SK-N-SH (cell line): ENCODE measurements around the gene KRT2. TPM values are rescaled to one million over a fixed set of nuclear protein-coding genes. Genes with fewer than 3 reads are reported as not detected.

Source experiments
- CTCF ChIA-PET: fragments of 300-600, 350-600 bp; formaldehyde crosslinking; extraction: SDS; loops from one replicate; lab custom pipeline; 2021; lab: Yijun Ruan, JAX
- POLR2A ChIA-PET: fragments of 350-600 bp; sonication (Branson Sonifier 250); formaldehyde crosslinking; extraction: SDS; loops from one replicate; lab custom pipeline; 2020; ENCODE audit warnings: antibody characterized with exemption, inconsistent platforms; lab: Yijun Ruan, JAX
- DNase-seq: peaks from one replicate; pipeline ENCODE4 v3.0.0; 2012
- H2AFZ ChIP-seq: fragments of 200-600 bp; sonication (generic); 2 replicates; pipeline ENCODE4 v1.8.1; 2016; ENCODE audit warnings: antibody characterized with exemption, mild to moderate bottlenecking, low read depth
- H3F3A ChIP-seq: fragments of 200-600 bp; sonication (generic); replicated peaks from 2 replicates; pipeline ENCODE3; 2016; ENCODE audit warnings: antibody characterized with exemption, mild to moderate bottlenecking; ENCODE audit not compliant: insufficient read depth
- H3K27ac ChIP-seq, 2 experiments: fragments of 200-500 bp in 1 of 2; fragments of 200-600 bp in 1 of 2; sonication (Bioruptor generic) in 1 of 2; sonication (generic), shearing (Covaris generic) in 1 of 2; 2 replicates each; pipeline versions ENCODE4 v1.5.1 to v1.6.1; 2014 to 2016; ENCODE audit warnings: low read depth in 2 of 2, inconsistent platforms in 1 of 2, low read length in 1 of 2, mild to moderate bottlenecking in 1 of 2, mixed read lengths in 1 of 2
- H3K27me3 ChIP-seq: fragments of 200-600 bp; sonication (generic), shearing (Covaris generic); 2 replicates; pipeline ENCODE4 v1.6.1; 2016; ENCODE audit warnings: mixed run types; ENCODE audit not compliant: insufficient read depth
- H3K36me3 ChIP-seq, 2 experiments: fragments of 200-500 bp in 1 of 2; fragments of 200-600 bp in 1 of 2; sonication (Bioruptor generic) in 1 of 2; sonication (generic) in 1 of 2; replicated peaks in 1 of 2; 2 replicates each; pipeline versions ENCODE3 to v1.5.1; 2014 to 2016; ENCODE audit warnings: low read length in 1 of 2, mild to moderate bottlenecking in 1 of 2; ENCODE audit not compliant: insufficient read depth in 2 of 2, control insufficient read depth in 1 of 2
- H3K4me1 ChIP-seq, 2 experiments: fragments of 200-500 bp in 1 of 2; fragments of 200-600 bp in 1 of 2; sonication (Bioruptor generic) in 1 of 2; sonication (generic), shearing (Covaris generic) in 1 of 2; 2 replicates each; pipeline versions ENCODE4 v1.5.1 to v1.6.1; 2014 to 2016; ENCODE audit warnings: low read depth in 1 of 2, low read length in 1 of 2, mixed run types in 1 of 2; ENCODE audit not compliant: insufficient read depth in 2 of 2, control insufficient read depth in 1 of 2
- H3K4me2 ChIP-seq: fragments of 200-600 bp; sonication (generic), shearing (Covaris generic); 2 replicates; pipeline ENCODE4 v1.6.1; 2017; ENCODE audit warnings: mixed run types
- H3K4me3 ChIP-seq, 2 experiments: fragments of 200-500 bp in 1 of 2; fragments of 200-600 bp in 1 of 2; sonication (Bioruptor generic) in 1 of 2; sonication (generic), shearing (Covaris generic) in 1 of 2; 2 replicates each; pipeline versions ENCODE4 v1.5.1 to v1.8.1; 2014 to 2016; ENCODE audit warnings: low read depth in 2 of 2, inconsistent platforms in 1 of 2, low read length in 1 of 2, mild to moderate bottlenecking in 1 of 2, mixed read lengths in 1 of 2, moderate library complexity in 1 of 2
- H3K79me2 ChIP-seq: fragments of 200-600 bp; sonication (generic); 2 replicates; pipeline ENCODE4 v1.8.1; 2017; ENCODE audit warnings: mild to moderate bottlenecking; ENCODE audit not compliant: insufficient read depth
- H3K9ac ChIP-seq: fragments of 200-600 bp; sonication (generic); 2 replicates; pipeline ENCODE4 v1.6.1; 2017; ENCODE audit warnings: mixed run types
- H3K9me2 ChIP-seq: fragments of 200-600 bp; sonication (generic); 2 replicates; pipeline ENCODE4 v1.6.1; 2017; ENCODE audit warnings: mixed run types
- H3K9me3 ChIP-seq: fragments of 200-600 bp; sonication (generic); 2 replicates; pipeline ENCODE4 v1.6.1; 2017; ENCODE audit warnings: mixed run types, mild to moderate bottlenecking, moderate library complexity
- H4K20me1 ChIP-seq: fragments of 200-600 bp; sonication (generic); 2 replicates; pipeline ENCODE4 v1.6.1; 2017; ENCODE audit warnings: mild to moderate bottlenecking, mixed run types; ENCODE audit not compliant: insufficient read depth
- CHD2 ChIP-seq: fragments of 150-350 bp; IDR thresholded peaks from 2 replicates; pipeline ENCODE4 v1.6.1; 2018; ENCODE audit warnings: low read length; ENCODE audit not compliant: partially characterized antibody
- EZH2phosphoT487 ChIP-seq: fragments of 200-600 bp; sonication (generic); IDR thresholded peaks from 2 replicates; pipeline ENCODE4 v1.6.1; 2017; ENCODE audit warnings: low read depth, mixed run types, mild to moderate bottlenecking, antibody characterized with exemption, moderate library complexity, borderline replicate concordance
- FOSL2 ChIP-seq: IDR thresholded peaks from 2 replicates; pipeline ENCODE4 v1.4.0; 2012; ENCODE audit warnings: low read depth, mild to moderate bottlenecking, moderate library complexity, borderline replicate concordance
- GABPA ChIP-seq: IDR thresholded peaks from 2 replicates; pipeline ENCODE4 v1.4.0; 2012; ENCODE audit warnings: low read depth, mild to moderate bottlenecking
- GATA2 ChIP-seq: sonication (generic); formaldehyde crosslinking; IDR thresholded peaks from 2 replicates; pipeline ENCODE4 v1.5.0; 2020; ENCODE audit warnings: mild to moderate bottlenecking, missing genetic modification reagents
- IRF3 ChIP-seq: fragments of 150-350 bp; IDR thresholded peaks from 2 replicates; pipeline ENCODE4 v1.6.1; 2016; ENCODE audit warnings: mild to moderate bottlenecking, low read depth, low read length
- NFIC ChIP-seq: IDR thresholded peaks from 2 replicates; pipeline ENCODE4 v1.4.0; 2012; ENCODE audit warnings: borderline replicate concordance
- PBX3 ChIP-seq: IDR thresholded peaks from 2 replicates; pipeline ENCODE4; 2012
- POLR2AphosphoS5 ChIP-seq: IDR thresholded peaks from 2 replicates; pipeline ENCODE4 v1.6.1; 2012; ENCODE audit warnings: low read depth, low read length
- RAD21 ChIP-seq: IDR thresholded peaks from 2 replicates; pipeline ENCODE4 v1.6.1; 2012; ENCODE audit warnings: mild to moderate bottlenecking, low read length
- RCOR1 ChIP-seq: fragments of 150-350 bp; IDR thresholded peaks from 2 replicates; pipeline ENCODE4 v1.6.1; 2017; ENCODE audit warnings: antibody characterized with exemption, low read length
- RFX5 ChIP-seq: IDR thresholded peaks from 2 replicates; pipeline ENCODE4 v1.6.1; 2012; ENCODE audit warnings: mild to moderate bottlenecking, improper control_type of control experiment, low read length
- RXRA ChIP-seq: IDR thresholded peaks from 2 replicates; pipeline ENCODE4 v1.4.0; 2012; ENCODE audit warnings: low read depth, mild to moderate bottlenecking, borderline replicate concordance
- SIN3A ChIP-seq: IDR thresholded peaks from 2 replicates; pipeline ENCODE4 v1.6.1; 2012; ENCODE audit warnings: low read depth, mild to moderate bottlenecking, low read length, moderate library complexity, borderline replicate concordance
- TAF1 ChIP-seq: IDR thresholded peaks from 2 replicates; pipeline ENCODE4 v1.6.1; 2012; ENCODE audit warnings: low read depth, mild to moderate bottlenecking, low read length, moderate library complexity, borderline replicate concordance
- TCF12 ChIP-seq: IDR thresholded peaks from 2 replicates; pipeline ENCODE4 v1.4.0; 2012
- USF2 ChIP-seq: fragments of 150-350 bp; IDR thresholded peaks from 2 replicates; pipeline ENCODE4 v1.6.1; 2017; ENCODE audit warnings: antibody characterized with exemption, low read length, low read depth, borderline replicate concordance
- ZBTB33 ChIP-seq: IDR thresholded peaks from 2 replicates; pipeline ENCODE4 v1.4.0; 2012; ENCODE audit warnings: low read depth, borderline replicate concordance
- WGBS: methylation state at CpG from one replicate; pipeline ENCODE4 v1.1.6; 2017; ENCODE audit warnings: low lambda C conversion rate; 5-methylcytosine and 5-hydroxymethylcytosine counted together
- polyA plus RNA-seq, 3 experiments: library from polyadenylated mRNA; depleted of rRNA; stranded (reverse); fragments of >200 nt; gene quantifications; 2 replicates each; pipeline ENCODE4 v1.2.3, GENCODE V29; 2012
- TF ChIP-seq, protein P1 (sequence below): fragments of 200-600 bp; sonication (generic); IDR thresholded peaks from 2 replicates; pipeline ENCODE4 v1.6.1; 2017; ENCODE audit warnings: antibody characterized with exemption, mild to moderate bottlenecking, moderate library complexity

The KRT2 gene
- polyA plus RNA-seq, 1 of the 3 experiments (the other 2 are of a cell fraction): not detected

- Histone ChIP-seq H3K9ac (no peak overlapping the region), H3F3A (no peaks in the 10 kb centered on the region), H3K36me3 (no peaks in the 10 kb centered on the region), H3K4me1 (no peaks in the 10 kb centered on the region), H3K9me2 (no peaks in the 10 kb centered on the region), H3K4me3 (no peak overlapping the region), H2AFZ (no peak overlapping the region), H3K9me3 (no peaks in the 10 kb centered on the region), H3K27ac (no peak overlapping the region), H4K20me1 (no peaks in the 10 kb centered on the region), H3K4me2 (no peak overlapping the region), H3K79me2 (no peaks in the 10 kb centered on the region), H3K27me3 (peaks cover 49% of the 10 kb centered on the region)
- TF ChIP-seq SIN3A: no peak
- no peak for TF ChIP-seq ZBTB33
- no peak for TF ChIP-seq EZH2phosphoT487
- TF ChIP-seq GABPA: no peak
- no peak for TF ChIP-seq RAD21
- no peak for TF ChIP-seq POLR2AphosphoS5
- TF ChIP-seq RCOR1: no peak
- TF ChIP-seq USF2: no peak
- TF ChIP-seq RFX5: no peak
- no peak for TF ChIP-seq CHD2
- no peak for TF ChIP-seq RXRA
- no peak for DNase-seq
- ChIA-PET CTCF (interaction anchor here (0.5 to 1.5 kb wide), 2 partner anchors 29 to 193 kb away, joined by 3 read pairs; no protein-coding TSS in a partner anchor), POLR2A (no interaction called here)
- 7% methylated on average over 2 of the region's 2 CpGs for WGBS
Measured at GRCh38 chr12:52672321-52672933, 20.4 kb upstream of the KRT2 start.

GRCh38 chr12:52670961-52671360 lies 18.9 kb upstream of the KRT2 start:
- H3K36me3 ChIP-seq: no peaks in the 10 kb centered on the region
- no peaks in the 10 kb centered on the region for H3K4me1 ChIP-seq
- CTCF ChIA-PET: no interaction called here
- WGBS: 25% methylated on average over 3 of the region's 3 CpGs
- H3F3A ChIP-seq: no peaks in the 10 kb centered on the region
- no peaks in the 10 kb centered on the region for H3K79me2 ChIP-seq
- no peak overlapping the region for H3K4me3 ChIP-seq
- H3K9me3 ChIP-seq: no peaks in the 10 kb centered on the region
- POLR2A ChIA-PET: no interaction called here
- H3K27ac ChIP-seq: no peak overlapping the region
- no peak overlapping the region for H3K9ac ChIP-seq
- DNase-seq: no peak
- peaks cover 43% of the 10 kb centered on the region for H3K27me3 ChIP-seq
- H2AFZ ChIP-seq: no peak overlapping the region
- H3K9me2 ChIP-seq: no peaks in the 10 kb centered on the region
- H3K4me2 ChIP-seq: no peak overlapping the region
- no peaks in the 10 kb centered on the region for H4K20me1 ChIP-seq
- TF ChIP-seq IRF3 (no peak), FOSL2 (no peak), TCF12 (no peak), NFIC (no peak), RFX5 (no peak), GATA2 (CRISPR knock-in tag) (no peak), EZH2phosphoT487 (no peak), RCOR1 (no peak), POLR2AphosphoS5 (no peak), PBX3 (no peak), TAF1 (no peak)
- TF ChIP-seq, protein P1, sequence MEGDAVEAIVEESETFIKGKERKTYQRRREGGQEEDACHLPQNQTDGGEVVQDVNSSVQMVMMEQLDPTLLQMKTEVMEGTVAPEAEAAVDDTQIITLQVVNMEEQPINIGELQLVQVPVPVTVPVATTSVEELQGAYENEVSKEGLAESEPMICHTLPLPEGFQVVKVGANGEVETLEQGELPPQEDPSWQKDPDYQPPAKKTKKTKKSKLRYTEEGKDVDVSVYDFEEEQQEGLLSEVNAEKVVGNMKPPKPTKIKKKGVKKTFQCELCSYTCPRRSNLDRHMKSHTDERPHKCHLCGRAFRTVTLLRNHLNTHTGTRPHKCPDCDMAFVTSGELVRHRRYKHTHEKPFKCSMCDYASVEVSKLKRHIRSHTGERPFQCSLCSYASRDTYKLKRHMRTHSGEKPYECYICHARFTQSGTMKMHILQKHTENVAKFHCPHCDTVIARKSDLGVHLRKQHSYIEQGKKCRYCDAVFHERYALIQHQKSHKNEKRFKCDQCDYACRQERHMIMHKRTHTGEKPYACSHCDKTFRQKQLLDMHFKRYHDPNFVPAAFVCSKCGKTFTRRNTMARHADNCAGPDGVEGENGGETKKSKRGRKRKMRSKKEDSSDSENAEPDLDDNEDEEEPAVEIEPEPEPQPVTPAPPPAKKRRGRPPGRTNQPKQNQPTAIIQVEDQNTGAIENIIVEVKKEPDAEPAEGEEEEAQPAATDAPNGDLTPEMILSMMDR: no peak
